ENCODE data around the gene FRK.

FRK gene

DNA sequence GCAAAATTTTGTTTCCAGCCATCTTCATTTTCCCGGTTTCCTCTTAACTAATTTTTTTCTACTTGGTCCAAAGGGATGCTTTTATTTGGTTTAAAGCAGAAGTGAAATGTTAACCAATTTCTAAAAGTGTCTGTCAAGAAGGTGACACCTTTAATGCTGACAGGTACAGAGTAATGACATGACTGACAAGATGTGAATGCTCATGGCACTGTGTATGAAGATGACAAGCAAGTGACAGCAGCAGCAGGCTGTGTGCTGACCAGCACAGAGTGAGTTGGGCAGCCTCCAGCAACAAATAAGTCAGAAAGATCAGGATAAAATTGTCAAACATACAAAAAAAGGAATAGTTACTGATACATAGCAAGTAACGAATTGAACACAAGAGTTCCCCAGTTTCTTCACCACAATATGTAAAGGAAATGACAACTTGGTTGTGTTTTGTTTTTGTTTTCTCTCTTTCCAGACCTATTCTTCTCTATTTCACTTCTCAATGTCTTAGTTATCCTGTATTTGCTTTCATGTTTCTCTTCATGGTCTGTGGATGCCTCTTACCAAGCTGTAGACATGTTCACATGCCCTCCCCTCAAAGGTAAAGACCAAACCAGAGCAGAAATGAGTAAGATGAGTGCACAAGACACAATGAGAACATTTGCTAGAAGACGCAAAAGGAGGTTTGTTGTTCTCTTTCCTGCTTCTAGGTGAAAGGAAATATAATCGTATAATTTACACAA is 174.9 kb downstream of the FRK start:
- H3K4me3 ChIP-seq (ENCODE audit: insufficient read depth, low read depth, low read length, poor library complexity, severe bottlenecking), result no peak overlapping the region
- H3K27ac ChIP-seq (ENCODE audit: insufficient read depth, low read length, poor library complexity, severe bottlenecking), result no peak overlapping the region
- H3K9me3 ChIP-seq (ENCODE audit: control insufficient read depth, low read length), result no peaks in the 10 kb centered on the region
- H3K27me3 ChIP-seq (replicated peaks; ENCODE audit: control insufficient read depth, insufficient read depth, low read length, poor library complexity, severe bottlenecking), result no peaks in the 10 kb centered on the region
- DNase-seq, result no peak
- H3K4me1 ChIP-seq (ENCODE audit: control insufficient read depth, insufficient read depth, low read length, poor library complexity, severe bottlenecking), result no peaks in the 10 kb centered on the region
- no peaks in the 10 kb centered on the region for H3K36me3 ChIP-seq (ENCODE audit: control insufficient read depth, insufficient read depth, low read length)

DNA sequence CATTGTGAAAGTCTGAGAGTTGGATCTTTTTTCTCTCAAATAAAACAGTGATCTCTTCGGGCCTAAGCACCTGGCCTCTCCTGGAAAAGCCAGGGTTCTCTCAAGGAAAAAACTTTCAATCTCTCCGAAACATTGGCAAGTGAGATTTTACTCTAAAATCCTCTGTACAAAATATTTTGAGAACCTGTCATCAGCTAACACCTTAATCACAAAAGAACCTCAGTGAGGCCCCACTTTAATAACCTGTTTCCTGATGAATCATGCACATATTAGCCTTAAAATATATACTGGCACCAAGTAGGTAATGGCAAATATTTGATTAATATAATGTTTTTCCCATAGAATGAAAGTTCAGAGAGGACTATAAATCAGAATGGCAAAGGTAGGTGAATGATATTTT is 177.9 kb downstream of the FRK start:
- H3K27ac ChIP-seq (ENCODE audit: insufficient read depth, low read length, poor library complexity, severe bottlenecking), result no peak overlapping the region

DNA sequence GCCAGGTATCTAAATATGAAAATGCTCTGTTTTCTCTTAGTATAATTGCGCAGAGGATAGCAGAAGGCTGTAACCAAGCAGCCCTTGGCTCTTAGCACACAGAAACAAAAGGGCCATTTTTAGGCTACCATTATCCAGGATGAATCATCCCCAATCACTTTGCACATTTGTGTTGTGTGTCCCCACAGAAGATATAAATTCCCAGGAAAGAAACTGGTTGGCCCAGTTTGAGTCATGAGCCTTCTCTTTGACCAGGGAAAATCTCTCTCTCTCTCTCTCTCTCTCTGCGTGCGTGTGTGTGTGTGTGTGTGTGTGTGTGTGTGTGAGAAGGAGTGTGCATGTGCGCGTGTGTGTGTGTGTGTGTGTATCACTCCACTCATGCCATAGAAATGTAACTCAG is 178.5 kb downstream of the FRK start:
- no peaks in the 10 kb centered on the region for H3K27me3 ChIP-seq (replicated peaks; ENCODE audit: control insufficient read depth, insufficient read depth, low read length, poor library complexity, severe bottlenecking)
- H3K27ac ChIP-seq (ENCODE audit: insufficient read depth, low read length, poor library complexity, severe bottlenecking), result no peak overlapping the region
- no peak for DNase-seq
- no peaks in the 10 kb centered on the region for H3K9me3 ChIP-seq (ENCODE audit: control insufficient read depth, low read length)
- no peak overlapping the region for H3K4me3 ChIP-seq (ENCODE audit: insufficient read depth, low read depth, low read length, poor library complexity, severe bottlenecking)
- H3K36me3 ChIP-seq (ENCODE audit: control insufficient read depth, insufficient read depth, low read length), result no peaks in the 10 kb centered on the region
- no peaks in the 10 kb centered on the region for H3K4me1 ChIP-seq (ENCODE audit: control insufficient read depth, insufficient read depth, low read length, poor library complexity, severe bottlenecking)

More for the DNA sequence above, 177.9 kb downstream of the FRK start:
- Histone ChIP-seq H3K27me3 (replicated peaks; ENCODE audit: control insufficient read depth, insufficient read depth, low read length, poor library complexity, severe bottlenecking) (no peaks in the 10 kb centered on the region), H3K36me3 (ENCODE audit: control insufficient read depth, insufficient read depth, low read length) (no peaks in the 10 kb centered on the region), H3K4me1 (ENCODE audit: control insufficient read depth, insufficient read depth, low read length, poor library complexity, severe bottlenecking) (no peaks in the 10 kb centered on the region), H3K9me3 (ENCODE audit: control insufficient read depth, low read length) (no peaks in the 10 kb centered on the region), H3K4me3 (ENCODE audit: insufficient read depth, low read depth, low read length, poor library complexity, severe bottlenecking) (no peak overlapping the region)
- DNase-seq, result no peak
